ENCODE data around the gene CCK. TPM values are rescaled to one million over a fixed set of nuclear protein-coding genes. Genes with fewer than 3 reads are reported as not detected.

Gene CCK
- total and polyA plus RNA-seq, 2 experiments from 2014 or later, result 0.97 TPM; not detected in 1

GRCh38 chr3:42274266-42274665 is 8.3 kb upstream of the CCK start:
- no peak for DNase-seq (ENCODE audit: low spot score)
- no peaks in the 10 kb centered on the region for H3K79me2 ChIP-seq
- TF ChIP-seq CTCF (IDR thresholded peaks at IDR 0.05; ENCODE audit: poor library complexity) (no peak), EZH2phosphoT487 (IDR thresholded peaks at IDR 0.05; ENCODE audit: low read depth, severe bottlenecking, unreplicated experiment) (no peak), EZH2 (IDR thresholded peaks at IDR 0.05; ENCODE audit: borderline replicate concordance) (no peak)
- H3K9me3 ChIP-seq (ENCODE audit: low read depth), result no peaks in the 10 kb centered on the region
- no peak overlapping the region for H2AFZ ChIP-seq
- no peak overlapping the region for H3K27ac ChIP-seq
- H3K4me1 ChIP-seq (ENCODE audit: insufficient read depth), result no peaks in the 10 kb centered on the region
- peaks cover 5% of the 10 kb centered on the region for H3K27me3 ChIP-seq
- H4K20me1 ChIP-seq (ENCODE audit: insufficient read depth, poor library complexity, severe bottlenecking), result no peaks in the 10 kb centered on the region
- H3K9me2 ChIP-seq (replicated peaks; ENCODE audit: insufficient read depth), result no peaks in the 10 kb centered on the region
- no peak overlapping the region for H3K4me2 ChIP-seq
- no peak overlapping the region for H3K4me3 ChIP-seq
- no peaks in the 10 kb centered on the region for H3K36me3 ChIP-seq (replicated peaks; ENCODE audit: insufficient read depth, low read depth)

- no peak overlapping the region for H2AFZ ChIP-seq
- no peak for DNase-seq (ENCODE audit: low spot score)
- peaks cover 11% of the 10 kb centered on the region for H3K27me3 ChIP-seq
- H3K27ac ChIP-seq, result no peak overlapping the region
- no peaks in the 10 kb centered on the region for H3K9me3 ChIP-seq (ENCODE audit: low read depth)
- H3K9me2 ChIP-seq (replicated peaks; ENCODE audit: insufficient read depth), result no peaks in the 10 kb centered on the region
- no peaks in the 10 kb centered on the region for H4K20me1 ChIP-seq (ENCODE audit: insufficient read depth, poor library complexity, severe bottlenecking)
- 56% methylated on average over 2 of the region's 2 CpGs for WGBS (ENCODE audit: low lambda C conversion rate, missing lambda C conversion rate)
- H3K4me3 ChIP-seq, result no peak overlapping the region
- H3K4me2 ChIP-seq, result no peak overlapping the region
- no peaks in the 10 kb centered on the region for H3K36me3 ChIP-seq (replicated peaks; ENCODE audit: insufficient read depth, low read depth)
- TF ChIP-seq EZH2 (IDR thresholded peaks at IDR 0.05; ENCODE audit: borderline replicate concordance) (no peak), EZH2phosphoT487 (IDR thresholded peaks at IDR 0.05; ENCODE audit: low read depth, severe bottlenecking, unreplicated experiment) (no peak), CTCF (IDR thresholded peaks at IDR 0.05; ENCODE audit: poor library complexity) (no peak)
- H3K79me2 ChIP-seq, result no peaks in the 10 kb centered on the region
- H3K4me1 ChIP-seq (ENCODE audit: insufficient read depth), result no peaks in the 10 kb centered on the region
Measured at GRCh38 chr3:42273361-42273760, 7.4 kb upstream of the CCK start.

GRCh38 chr3:42271786-42272185 is 5.8 kb upstream of the CCK start:
- Histone ChIP-seq H4K20me1 (ENCODE audit: insufficient read depth, poor library complexity, severe bottlenecking) (no peaks in the 10 kb centered on the region), H3K9me2 (replicated peaks; ENCODE audit: insufficient read depth) (no peaks in the 10 kb centered on the region), H3K4me1 (ENCODE audit: insufficient read depth) (no peaks in the 10 kb centered on the region), H3K4me3 (no peak overlapping the region), H3K79me2 (no peaks in the 10 kb centered on the region), H3K9me3 (ENCODE audit: low read depth) (no peaks in the 10 kb centered on the region), H3K27me3 (peaks cover 22% of the 10 kb centered on the region), H3K36me3 (replicated peaks; ENCODE audit: insufficient read depth, low read depth) (no peaks in the 10 kb centered on the region), H3K27ac (no peak overlapping the region), H3K4me2 (no peak overlapping the region), H2AFZ (no peak overlapping the region)
- no peak for DNase-seq (ENCODE audit: low spot score)
- TF ChIP-seq EZH2phosphoT487 (IDR thresholded peaks at IDR 0.05; ENCODE audit: low read depth, severe bottlenecking, unreplicated experiment), result no peak
- no peak for TF ChIP-seq CTCF (IDR thresholded peaks at IDR 0.05; ENCODE audit: poor library complexity)
- no peak for TF ChIP-seq EZH2 (IDR thresholded peaks at IDR 0.05; ENCODE audit: borderline replicate concordance)

DNA sequence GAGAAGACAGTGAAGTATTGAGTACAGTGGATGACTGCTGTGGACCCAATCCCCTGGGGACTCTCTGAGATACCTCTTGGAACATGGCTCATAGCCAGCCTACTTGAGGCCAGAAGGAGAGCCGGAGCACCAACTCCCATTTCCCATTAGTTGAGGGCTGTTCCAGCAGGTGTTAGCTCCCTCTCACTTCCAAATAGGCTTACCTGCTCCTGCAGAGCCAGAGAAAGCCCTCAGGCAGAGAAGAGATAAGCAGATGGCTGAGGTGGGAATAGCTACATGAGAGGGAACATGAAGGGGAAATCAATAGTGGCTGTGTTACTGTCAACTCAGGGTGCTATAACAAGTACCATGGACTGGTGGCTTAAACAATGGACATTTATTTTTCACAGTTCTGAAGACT is 4.6 kb upstream of the CCK start:
- Histone ChIP-seq H3K27me3 (peaks cover 22% of the 10 kb centered on the region), H4K20me1 (ENCODE audit: insufficient read depth, poor library complexity, severe bottlenecking) (no peaks in the 10 kb centered on the region), H3K4me2 (no peak overlapping the region), H3K79me2 (no peaks in the 10 kb centered on the region), H3K9me3 (ENCODE audit: low read depth) (no peaks in the 10 kb centered on the region), H3K36me3 (replicated peaks; ENCODE audit: insufficient read depth, low read depth) (no peaks in the 10 kb centered on the region), H3K4me3 (no peak overlapping the region), H3K9me2 (replicated peaks; ENCODE audit: insufficient read depth) (no peaks in the 10 kb centered on the region), H2AFZ (no peak overlapping the region), H3K4me1 (ENCODE audit: insufficient read depth) (no peaks in the 10 kb centered on the region), H3K27ac (no peak overlapping the region)
- WGBS (ENCODE audit: low lambda C conversion rate, missing lambda C conversion rate), result 69% methylated on average over 1 of the region's 1 CpG
- no peak for DNase-seq (ENCODE audit: low spot score)
- TF ChIP-seq EZH2 (IDR thresholded peaks at IDR 0.05; ENCODE audit: borderline replicate concordance) (no peak), EZH2phosphoT487 (IDR thresholded peaks at IDR 0.05; ENCODE audit: low read depth, severe bottlenecking, unreplicated experiment) (no peak), CTCF (IDR thresholded peaks at IDR 0.05; ENCODE audit: poor library complexity) (no peak)
